Vagina (tissue), 2 donors: ENCODE data around the gene NOXA1. TPM values are rescaled to one million over a fixed set of nuclear protein-coding genes. Genes with fewer than 3 reads are reported as not detected.

Experiments
- DNase-seq, 2 donors: peaks; one replicate each; pipeline ENCODE4 v3.0.0-alpha.2; 2017; ENCODE audit errors: extremely low spot score in 2 of 2
- H3K27ac ChIP-seq: fragments of 200-600 bp; sonication (generic); one replicate; pipeline ENCODE4 v1.5.1; 2019
- H3K27me3 ChIP-seq: fragments of 200-600 bp; sonication (generic); one replicate; pipeline ENCODE4 v1.5.1; 2019
- H3K36me3 ChIP-seq, 2 donors: fragments of 200-600 bp; sonication (generic); one replicate each; pipeline ENCODE4 v1.5.1; 2017 to 2019
- H3K4me1 ChIP-seq: fragments of 200-600 bp; sonication (generic); one replicate; pipeline ENCODE4 v1.5.1; 2019
- H3K4me3 ChIP-seq, 2 donors: fragments of 200-600 bp; sonication (generic); 1 replicate in 1 of 2; 2 replicates in 1 of 2; pipeline ENCODE4 v1.5.1; 2016 to 2019
- H3K9me3 ChIP-seq: fragments of 200-600 bp; sonication (generic); one replicate; pipeline ENCODE4 v1.5.1; 2019
- CTCF ChIP-seq, 3 experiments: fragments of 450-650 bp in 2 of 3; fragments of 200-600 bp in 1 of 3; sonication (generic) in 1 of 3; IDR thresholded peaks; one replicate each; pipeline ENCODE4 v1.5.1; 2017 to 2019; ENCODE audit warnings: antibody characterized with exemption in 3 of 3, mild to moderate bottlenecking in 2 of 3, moderate library complexity in 2 of 3
- POLR2A ChIP-seq, 2 donors: fragments of 450-650 bp; IDR thresholded peaks; one replicate each; pipeline ENCODE4 v1.6.1; 2017; ENCODE audit warnings: antibody characterized with exemption in 2 of 2, mild to moderate bottlenecking in 2 of 2, moderate library complexity in 2 of 2
- POLR2AphosphoS5 ChIP-seq, 2 donors: sonication (generic); formaldehyde crosslinking; IDR thresholded peaks; one replicate each; pipeline ENCODE4 v1.9.0; 2017; ENCODE audit warnings: antibody characterized with exemption in 2 of 2, mild to moderate bottlenecking in 2 of 2, low read depth in 1 of 2; ENCODE audit not compliant: insufficient read depth in 1 of 2
- intact Hi-C: fragments of 100-400 bp; cut with DNase I; formaldehyde crosslinking; loops from one replicate; pipeline ENCODE4 v1.15.1; 2023
- total RNA-seq: library from RNA; depleted of rRNA; stranded (reverse); fragments of >200 nt; gene quantifications from one replicate; pipeline ENCODE4 v1.2.3, GENCODE V29; 2016

The NOXA1 gene
- total RNA-seq, 1 donor from 2014 or later = 2.9 TPM

- no peaks in the 10 kb centered on the region for H3K9me3 ChIP-seq
- TF ChIP-seq CTCF (IDR thresholded peaks at IDR 0.05) = no peak
- TF ChIP-seq POLR2A (IDR thresholded peaks at IDR 0.05) = no peak
- TF ChIP-seq POLR2AphosphoS5 (IDR thresholded peaks at IDR 0.05; ENCODE audit: insufficient read depth in 1 of 2, low read depth in 1 of 2) = no peak
- no peak overlapping the region for H3K4me3 ChIP-seq
- peaks cover 10% of the 10 kb centered on the region for H3K4me1 ChIP-seq
- H3K27ac ChIP-seq = no peak overlapping the region
- H3K27me3 ChIP-seq = no peaks in the 10 kb centered on the region
- no peak for DNase-seq
- no peaks in the 10 kb centered on the region for H3K36me3 ChIP-seq
- intact Hi-C loops = loop anchor here (1.0 kb wide), 1 partner anchor 18 kb away; no protein-coding TSS in a partner anchor
These were observed 6.3 kb downstream of the NOXA1 start for GRCh38 chr9:137429546-137429890.

- H3K27ac ChIP-seq = no peak overlapping the region
- TF ChIP-seq CTCF (IDR thresholded peaks at IDR 0.05) (no peak), POLR2AphosphoS5 (IDR thresholded peaks at IDR 0.05; ENCODE audit: insufficient read depth in 1 of 2, low read depth in 1 of 2) (no peak), POLR2A (IDR thresholded peaks at IDR 0.05) (no peak)
- H3K4me1 ChIP-seq = peaks cover 4% of the 10 kb centered on the region
- no peak overlapping the region for H3K4me3 ChIP-seq
- no peaks in the 10 kb centered on the region for H3K36me3 ChIP-seq
- no peak for DNase-seq
- H3K9me3 ChIP-seq = no peaks in the 10 kb centered on the region
- intact Hi-C loops = loop anchor here (1.0 kb wide), 1 partner anchor 17 kb away; no protein-coding TSS in a partner anchor
- H3K27me3 ChIP-seq = no peaks in the 10 kb centered on the region
These were observed 7.0 kb downstream of the NOXA1 start for GRCh38 chr9:137429974-137430722.

- intact Hi-C loops = no loop called here
- no peaks in the 10 kb centered on the region for H3K27me3 ChIP-seq
- H3K9me3 ChIP-seq = no peaks in the 10 kb centered on the region
- TF ChIP-seq POLR2A (IDR thresholded peaks at IDR 0.05) (no peak), CTCF (IDR thresholded peaks at IDR 0.05) (no peak), POLR2AphosphoS5 (IDR thresholded peaks at IDR 0.05; ENCODE audit: insufficient read depth in 1 of 2, low read depth in 1 of 2) (no peak)
- peaks cover 3% of the 10 kb centered on the region for H3K4me1 ChIP-seq
- no peaks in the 10 kb centered on the region for H3K36me3 ChIP-seq
- DNase-seq = no peak
- no peak overlapping the region for H3K4me3 ChIP-seq
- H3K27ac ChIP-seq = no peak overlapping the region
These were observed 7.7 kb downstream of the NOXA1 start for GRCh38 chr9:137430723-137431415.

DNA sequence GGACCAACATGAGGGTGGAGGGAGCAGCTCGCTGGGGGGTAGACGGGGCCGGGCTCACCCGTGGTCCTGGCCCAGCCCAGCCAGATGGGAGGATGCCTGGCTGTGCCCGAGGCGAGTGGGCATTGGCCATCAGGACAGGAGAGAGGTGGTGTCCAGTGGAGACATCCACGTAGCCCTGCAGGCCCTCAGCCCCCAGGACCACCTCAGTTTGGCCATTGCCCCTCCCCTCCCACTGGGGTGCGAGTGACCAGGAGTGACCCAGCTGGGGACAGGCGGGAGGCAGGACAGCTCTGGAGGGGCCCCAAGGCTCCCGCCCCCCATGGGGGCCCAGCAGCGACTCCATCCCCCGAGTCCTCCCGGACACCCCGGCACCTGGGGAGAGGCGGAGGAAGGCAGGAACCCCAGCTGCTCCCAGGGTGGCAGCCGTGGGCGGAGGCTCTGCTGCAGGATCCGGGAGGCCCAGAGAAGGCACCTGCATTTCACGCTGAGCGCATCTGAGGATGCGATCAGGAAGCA lies 8.3 kb downstream of the NOXA1 start:
- Histone ChIP-seq H3K27me3 (no peaks in the 10 kb centered on the region), H3K4me1 (peaks cover 9% of the 10 kb centered on the region), H3K4me3 (no peak overlapping the region), H3K27ac (no peak overlapping the region), H3K9me3 (no peaks in the 10 kb centered on the region), H3K36me3 (no peaks in the 10 kb centered on the region)
- intact Hi-C loops = no loop called here
- no peak for DNase-seq
- no peak for TF ChIP-seq CTCF (IDR thresholded peaks at IDR 0.05)
- TF ChIP-seq POLR2AphosphoS5 (IDR thresholded peaks at IDR 0.05; ENCODE audit: insufficient read depth in 1 of 2, low read depth in 1 of 2) = no peak
- no peak for TF ChIP-seq POLR2A (IDR thresholded peaks at IDR 0.05)
